ENCODE data around the gene B3GNT4. TPM values are rescaled to one million over a fixed set of nuclear protein-coding genes. Genes with fewer than 3 reads are reported as not detected.

The B3GNT4 gene
- total RNA-seq, 3 donors from 2014 or later = 1.6 TPM; not detected in 2

DNA sequence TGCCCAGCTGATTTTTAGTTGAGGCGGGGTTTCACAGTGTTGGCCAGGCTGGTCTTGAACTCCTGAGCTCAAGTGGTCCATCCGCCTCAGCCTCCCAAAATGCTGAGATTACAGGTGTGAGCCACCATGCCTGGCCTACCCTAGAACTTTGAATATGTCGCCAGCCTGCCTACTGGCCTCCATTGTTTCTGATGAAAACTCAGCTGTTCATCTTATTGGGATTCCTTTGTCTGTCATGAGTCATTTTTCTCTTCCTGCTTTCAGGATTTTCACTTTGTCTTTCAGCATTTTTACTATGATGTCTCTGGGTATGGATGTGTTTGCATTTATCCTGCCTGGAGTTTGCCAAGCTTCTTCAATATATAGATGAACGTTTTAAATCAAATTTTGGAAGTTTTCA lies 8.1 kb upstream of the B3GNT4 start:
- H3K9me3 ChIP-seq = no peaks in the 10 kb centered on the region
- H3K4me3 ChIP-seq = no peak overlapping the region
- no peak for DNase-seq (ENCODE audit: low spot score in 2 of 2)
- no peak overlapping the region for H3K27ac ChIP-seq
- TF ChIP-seq, protein P1, sequence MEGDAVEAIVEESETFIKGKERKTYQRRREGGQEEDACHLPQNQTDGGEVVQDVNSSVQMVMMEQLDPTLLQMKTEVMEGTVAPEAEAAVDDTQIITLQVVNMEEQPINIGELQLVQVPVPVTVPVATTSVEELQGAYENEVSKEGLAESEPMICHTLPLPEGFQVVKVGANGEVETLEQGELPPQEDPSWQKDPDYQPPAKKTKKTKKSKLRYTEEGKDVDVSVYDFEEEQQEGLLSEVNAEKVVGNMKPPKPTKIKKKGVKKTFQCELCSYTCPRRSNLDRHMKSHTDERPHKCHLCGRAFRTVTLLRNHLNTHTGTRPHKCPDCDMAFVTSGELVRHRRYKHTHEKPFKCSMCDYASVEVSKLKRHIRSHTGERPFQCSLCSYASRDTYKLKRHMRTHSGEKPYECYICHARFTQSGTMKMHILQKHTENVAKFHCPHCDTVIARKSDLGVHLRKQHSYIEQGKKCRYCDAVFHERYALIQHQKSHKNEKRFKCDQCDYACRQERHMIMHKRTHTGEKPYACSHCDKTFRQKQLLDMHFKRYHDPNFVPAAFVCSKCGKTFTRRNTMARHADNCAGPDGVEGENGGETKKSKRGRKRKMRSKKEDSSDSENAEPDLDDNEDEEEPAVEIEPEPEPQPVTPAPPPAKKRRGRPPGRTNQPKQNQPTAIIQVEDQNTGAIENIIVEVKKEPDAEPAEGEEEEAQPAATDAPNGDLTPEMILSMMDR (IDR thresholded peaks at IDR 0.05) = no peak
- TF ChIP-seq POLR2AphosphoS5 (IDR thresholded peaks at IDR 0.05) = no peak
- TF ChIP-seq POLR2A (IDR thresholded peaks at IDR 0.05) = no peak
- intact Hi-C loops (cut with DNase I; ENCODE audit: low total_unique reads) = no loop called here
- no peaks in the 10 kb centered on the region for H3K27me3 ChIP-seq
- H3K4me1 ChIP-seq = no peaks in the 10 kb centered on the region
- no peaks in the 10 kb centered on the region for H3K36me3 ChIP-seq

DNA sequence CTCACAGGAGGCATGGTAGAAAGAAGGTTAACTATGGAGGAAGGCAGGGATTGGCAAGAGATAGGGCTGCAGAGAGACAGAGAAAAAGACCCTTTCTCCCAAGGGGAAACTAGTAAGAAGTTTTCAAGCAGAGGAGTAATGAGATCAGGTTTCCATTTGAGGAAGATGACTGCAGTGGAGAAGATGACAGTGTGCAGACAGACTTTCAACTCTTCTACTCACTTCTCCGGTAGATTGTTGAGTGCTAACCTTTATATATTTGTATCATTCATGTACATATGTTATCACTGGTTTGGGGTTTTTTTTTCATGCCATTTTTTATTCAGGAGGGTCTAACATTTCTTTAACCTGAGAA lies 5.9 kb upstream of the B3GNT4 start:
- intact Hi-C loops (cut with DNase I; ENCODE audit: low total_unique reads) = no loop called here
- H3K27me3 ChIP-seq = peaks cover 0 to 3% of the 10 kb centered on the region in 2 donors
- no peak for TF ChIP-seq POLR2A (IDR thresholded peaks at IDR 0.05)

DNA sequence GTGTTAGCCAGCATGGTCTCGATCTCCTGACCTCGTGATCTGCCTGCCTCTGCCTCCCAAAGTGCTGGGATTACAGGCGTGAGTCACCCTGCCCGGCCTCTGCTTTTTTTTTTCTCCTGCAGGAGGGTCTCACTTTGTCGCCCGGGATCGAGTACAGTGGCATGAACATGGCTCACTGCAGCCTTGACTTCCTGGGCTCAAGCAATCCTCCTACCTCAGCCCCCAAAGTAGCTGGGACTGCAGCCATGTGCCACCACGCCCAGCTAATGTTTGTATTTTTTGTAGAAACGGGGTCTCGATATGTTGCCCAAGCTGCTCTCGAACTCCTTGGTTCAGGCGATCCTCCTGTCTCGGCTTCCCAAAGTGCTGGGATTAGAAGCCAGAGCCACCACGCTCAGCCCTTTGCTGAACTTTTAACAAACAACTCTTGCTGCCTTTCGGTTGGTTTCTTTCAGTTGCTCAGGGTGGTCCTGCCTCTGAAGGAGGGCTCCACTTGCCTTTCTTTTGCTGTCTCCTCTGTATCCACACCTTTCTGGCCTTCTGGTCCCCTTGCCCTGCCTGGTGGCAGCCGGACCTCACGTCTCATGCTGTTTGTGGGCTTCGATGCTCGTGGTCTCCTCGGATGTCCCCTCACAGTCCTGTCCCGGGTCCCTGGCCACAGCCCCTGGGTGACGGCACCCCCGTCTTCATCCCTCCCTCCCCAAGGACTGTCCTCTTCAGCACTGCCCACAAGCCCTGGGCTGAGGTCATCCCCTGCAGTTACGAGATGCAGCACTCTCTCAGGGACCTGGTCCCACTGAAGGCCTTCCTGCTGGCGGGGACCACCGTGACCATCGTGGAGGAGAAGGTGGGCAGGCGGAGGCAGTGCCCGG lies 3.8 kb upstream of the B3GNT4 start:
- intact Hi-C loops (cut with DNase I; ENCODE audit: low total_unique reads) = no loop called here
- Histone ChIP-seq H3K27ac (no peak overlapping the region), H3K4me1 (peaks cover 6 to 12% of the 10 kb centered on the region in 2 donors), H3K4me3 (no peak overlapping the region), H3K9me3 (no peaks in the 10 kb centered on the region), H3K36me3 (no peaks in the 10 kb centered on the region), H3K27me3 (peaks cover 0 to 3% of the 10 kb centered on the region in 2 donors)
- TF ChIP-seq POLR2A (IDR thresholded peaks at IDR 0.05) = no peak
- no peak for TF ChIP-seq POLR2AphosphoS5 (IDR thresholded peaks at IDR 0.05)
- TF ChIP-seq, protein P1 (IDR thresholded peaks at IDR 0.05) = no peak
- DNase-seq (ENCODE audit: low spot score in 2 of 2) = no peak

More for the DNA sequence above, 5.9 kb upstream of the B3GNT4 start:
- Histone ChIP-seq H3K4me3 (no peak overlapping the region), H3K9me3 (no peaks in the 10 kb centered on the region), H3K27ac (no peak overlapping the region), H3K36me3 (no peaks in the 10 kb centered on the region), H3K4me1 (no peaks in the 10 kb centered on the region)
- no peak for DNase-seq (ENCODE audit: low spot score in 2 of 2)

DNA sequence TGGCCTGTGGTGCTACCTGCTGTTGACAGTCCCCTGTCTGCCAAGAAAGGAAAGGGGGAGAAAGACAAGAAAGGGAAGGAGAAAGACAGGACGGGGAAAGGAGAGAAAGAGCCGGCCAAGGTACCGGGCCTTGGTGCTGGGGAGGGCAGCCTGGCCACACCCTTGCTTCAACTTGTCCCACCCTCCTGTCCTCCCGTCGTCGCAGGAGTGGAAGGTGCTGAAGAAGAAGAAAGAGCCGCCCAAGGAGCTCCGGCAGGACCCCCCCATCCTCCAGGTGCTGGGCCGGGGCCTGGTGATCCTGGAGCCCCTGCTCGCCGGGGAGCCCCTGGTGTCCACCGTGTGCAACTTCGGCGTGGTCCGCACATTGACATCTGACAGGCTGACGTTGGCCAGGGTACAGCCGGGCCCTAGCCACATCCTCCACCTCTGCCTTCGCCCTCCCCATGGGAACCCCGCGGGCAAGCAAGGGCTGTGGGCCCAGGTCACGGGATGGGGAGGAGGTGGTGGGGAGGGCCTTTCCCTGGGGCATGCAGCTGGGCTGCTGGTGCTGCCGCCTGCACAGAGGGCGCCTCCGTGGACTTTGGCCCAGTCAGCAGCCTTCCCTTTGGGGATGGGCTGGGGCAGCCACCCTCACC lies 2.9 kb upstream of the B3GNT4 start:
- Histone ChIP-seq H3K27ac (no peak overlapping the region), H3K9me3 (no peaks in the 10 kb centered on the region), H3K36me3 (no peaks in the 10 kb centered on the region), H3K4me1 (peaks cover 6 to 12% of the 10 kb centered on the region in 2 donors), H3K27me3 (peaks cover 0 to 3% of the 10 kb centered on the region in 2 donors), H3K4me3 (no peak overlapping the region)
- DNase-seq (ENCODE audit: low spot score in 2 of 2) = no peak
- TF ChIP-seq, protein P1 (IDR thresholded peaks at IDR 0.05) = no peak
- no peak for TF ChIP-seq POLR2A (IDR thresholded peaks at IDR 0.05)
- no peak for TF ChIP-seq POLR2AphosphoS5 (IDR thresholded peaks at IDR 0.05)
- intact Hi-C loops (cut with DNase I; ENCODE audit: low total_unique reads) = no loop called here

DNA sequence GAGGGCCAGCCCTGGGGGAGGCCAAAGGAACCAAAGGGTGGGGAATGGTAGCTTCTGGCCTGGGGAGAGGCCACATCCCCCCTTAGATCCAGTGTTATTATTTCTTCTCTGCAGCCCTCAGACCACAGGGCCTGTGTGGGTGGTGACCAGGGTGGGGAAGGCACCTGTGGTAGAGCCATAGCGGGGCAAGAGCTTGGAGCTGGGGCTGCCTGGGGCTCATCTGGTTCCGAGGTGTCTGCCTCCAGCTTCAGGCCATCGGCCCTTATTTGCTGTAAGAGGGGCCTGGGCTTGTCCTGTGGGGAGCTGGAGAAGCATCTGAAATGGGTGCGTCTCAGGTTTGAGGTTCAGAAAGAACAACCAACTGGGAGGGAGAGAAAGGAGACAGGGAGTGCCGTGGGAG lies 2.1 kb upstream of the B3GNT4 start:
- no peak for TF ChIP-seq POLR2A (IDR thresholded peaks at IDR 0.05)
- TF ChIP-seq, protein P1 (IDR thresholded peaks at IDR 0.05) = no peak
- no peak for TF ChIP-seq POLR2AphosphoS5 (IDR thresholded peaks at IDR 0.05)
- Histone ChIP-seq H3K4me1 (peaks cover 6 to 12% of the 10 kb centered on the region in 2 donors), H3K27ac (no peak overlapping the region), H3K9me3 (no peaks in the 10 kb centered on the region), H3K4me3 (no peak overlapping the region), H3K36me3 (no peaks in the 10 kb centered on the region), H3K27me3 (peaks cover 0 to 3% of the 10 kb centered on the region in 2 donors)
- no peak for DNase-seq (ENCODE audit: low spot score in 2 of 2)
- intact Hi-C loops (cut with DNase I; ENCODE audit: low total_unique reads) = no loop called here

Data from breast epithelium (tissue), 4 donors.